ENCODE results near the gene P4HA2.

Gene P4HA2

DNA sequence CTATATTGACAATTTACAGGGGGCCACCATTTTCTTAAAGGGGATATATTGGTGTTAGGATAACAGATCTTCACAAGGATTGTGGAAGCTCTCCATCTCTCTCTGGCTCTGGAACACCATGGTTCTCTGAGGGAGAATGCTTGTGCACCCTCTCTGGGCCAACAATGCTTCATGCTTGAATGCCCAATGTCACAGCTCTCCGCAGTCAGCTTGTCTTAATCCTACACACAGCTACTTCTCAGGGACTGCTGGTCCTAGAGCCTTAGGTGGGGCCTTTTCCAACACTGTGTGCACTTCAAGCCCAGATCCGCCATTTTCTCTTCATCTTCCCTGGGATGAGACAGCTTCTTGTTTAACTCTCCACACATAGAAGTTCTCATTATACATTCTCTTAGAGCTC, 22.9 kb upstream of the P4HA2 start:
- no peak for DNase-seq (ENCODE audit: low read depth)

- no peak for DNase-seq (ENCODE audit: low read depth)
Observed at GRCh38 chr5:132246806-132247205, 19.2 kb upstream of the P4HA2 start.

DNA sequence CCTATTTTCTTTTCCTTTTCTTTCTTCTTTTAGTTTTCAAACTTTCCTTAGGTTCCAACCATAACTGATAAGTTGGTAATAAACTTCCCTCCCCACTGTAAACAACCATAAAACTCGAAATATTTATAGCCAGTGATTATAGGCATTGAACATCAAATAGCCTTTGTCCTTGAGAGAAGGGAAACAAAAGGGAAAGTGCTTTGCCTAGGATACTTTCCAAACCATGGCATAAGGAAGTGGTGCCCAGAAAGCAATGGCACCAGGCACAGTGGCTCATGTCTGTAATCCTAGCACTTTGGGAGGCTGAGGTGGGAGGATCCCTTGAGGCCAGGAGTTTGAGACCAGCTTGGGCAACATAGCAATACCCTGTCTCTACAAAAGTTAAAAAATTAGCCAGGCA, 17.9 kb upstream of the P4HA2 start:
- DNase-seq (ENCODE audit: low read depth) = no peak

DNA sequence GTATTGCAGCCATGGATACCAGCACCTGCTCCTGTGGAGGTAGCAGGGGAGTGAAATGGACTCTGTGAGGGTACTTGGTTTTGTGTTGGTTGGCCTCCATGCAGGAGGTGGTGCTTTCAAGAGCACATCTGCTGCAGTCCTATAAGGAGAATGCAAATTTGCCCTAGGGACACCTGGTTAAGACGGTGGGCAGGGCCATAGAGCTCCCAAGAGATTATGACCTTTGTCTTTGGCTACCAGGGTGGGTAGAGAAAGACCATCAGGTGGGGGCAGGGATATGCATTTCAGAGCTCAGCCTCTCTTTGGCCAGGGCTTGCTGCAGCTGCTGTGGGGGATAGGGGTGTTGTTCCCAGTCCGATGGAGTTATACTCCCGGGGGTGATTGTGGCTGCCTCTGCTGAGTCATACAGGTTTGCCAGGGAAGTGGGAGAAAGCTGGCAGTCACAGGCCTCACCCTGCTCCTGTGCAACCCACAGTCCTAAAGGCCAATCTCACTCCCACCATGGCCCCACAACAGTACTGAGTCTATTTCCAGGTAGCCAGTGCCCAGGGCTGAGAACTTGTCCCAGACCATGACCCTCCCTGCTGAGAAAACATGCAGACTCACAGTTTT, 15.8 kb upstream of the P4HA2 start:
- DNase-seq (ENCODE audit: low read depth) = no peak

DNA sequence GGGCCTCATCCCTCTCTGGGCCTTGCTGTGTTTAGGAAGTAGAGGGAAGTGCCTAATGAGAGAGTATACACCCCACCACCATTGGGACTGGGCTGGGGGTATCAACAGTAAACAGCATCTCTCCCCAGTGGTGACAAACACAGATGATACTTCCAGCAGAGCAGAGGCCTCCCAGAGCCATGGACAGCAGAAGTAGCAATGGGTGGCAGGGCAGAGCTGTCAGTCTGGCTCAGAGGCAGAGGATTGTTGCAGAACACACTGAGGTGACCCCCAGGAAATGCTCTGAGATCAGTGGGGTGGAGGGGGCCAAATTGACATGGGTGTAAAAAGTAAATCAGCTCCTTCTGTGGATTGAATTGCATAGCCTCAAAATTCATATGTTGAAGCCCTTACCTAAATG, 12.1 kb upstream of the P4HA2 start:
- no peak for DNase-seq (ENCODE audit: low read depth)

DNA sequence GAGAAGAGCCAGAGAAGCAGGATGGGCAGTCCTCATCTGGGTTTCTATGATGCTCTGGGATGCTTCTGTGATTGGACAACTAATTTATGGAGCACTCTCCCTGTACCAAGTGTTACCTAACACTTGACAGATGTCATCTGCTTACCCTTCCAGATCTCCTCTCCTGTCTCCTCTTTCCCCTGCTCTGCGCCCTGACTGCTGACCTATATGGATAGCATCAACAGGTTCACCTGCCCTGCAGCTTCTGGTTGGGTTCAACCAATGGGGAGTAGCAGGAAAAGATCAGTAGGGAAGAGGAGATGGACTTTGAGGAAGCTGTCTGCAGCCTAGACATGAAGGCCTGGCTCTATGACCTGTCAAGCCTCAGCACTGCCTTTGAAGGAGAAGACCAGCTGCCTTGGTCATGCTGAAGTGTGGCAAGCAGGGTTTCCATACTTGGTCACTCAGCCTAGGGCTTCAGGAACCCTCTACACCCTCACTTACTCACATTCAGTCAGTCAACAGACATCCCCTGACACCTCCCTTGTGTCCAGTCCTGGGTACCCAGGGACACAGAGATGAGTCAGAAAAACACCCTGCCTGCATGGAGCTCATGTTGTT, 11.3 kb upstream of the P4HA2 start:
- no peak for DNase-seq (ENCODE audit: low read depth)

GRCh38 chr5:132238169-132238744, 10.6 kb upstream of the P4HA2 start:
- no peak for DNase-seq (ENCODE audit: low read depth)

DNA sequence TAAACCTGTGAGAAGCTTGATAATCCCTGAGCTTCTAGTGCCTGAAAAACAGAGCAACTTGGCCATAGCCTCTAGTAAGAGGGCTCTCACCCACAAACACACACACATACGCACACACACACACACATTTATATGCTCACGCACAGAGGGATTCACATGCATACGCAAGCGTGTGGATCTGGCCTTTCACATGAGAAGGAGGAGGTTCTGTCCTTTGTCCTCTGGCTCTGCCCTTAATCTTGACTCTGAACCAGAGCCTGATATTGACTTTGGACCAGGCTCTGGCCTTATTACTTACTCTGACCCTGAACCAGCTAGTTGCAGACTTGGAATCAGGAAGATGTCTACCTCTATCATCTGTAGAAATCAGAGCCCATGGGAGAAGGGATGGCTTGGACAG, 10.0 kb upstream of the P4HA2 start:
- DNase-seq (ENCODE audit: low read depth) = no peak

DNA sequence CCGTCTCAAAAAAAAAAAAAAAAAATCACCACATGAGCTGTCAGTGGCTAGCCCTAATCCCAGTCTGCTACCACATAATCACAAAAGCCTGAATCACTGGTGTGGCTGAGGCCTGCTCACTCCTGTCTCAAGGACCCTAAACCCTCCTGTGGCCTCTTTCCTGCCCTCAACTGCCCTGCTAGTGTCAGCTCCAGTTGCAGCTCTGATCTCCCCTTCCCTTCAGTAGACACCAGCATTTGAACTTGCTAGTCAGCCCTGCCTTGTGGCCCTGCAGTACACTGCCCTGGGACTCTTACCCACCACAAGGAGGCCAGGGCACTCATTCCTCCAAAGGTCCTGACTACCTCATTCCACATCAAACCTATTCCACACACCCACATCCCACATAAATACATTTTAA, 9.5 kb upstream of the P4HA2 start:
- DNase-seq (ENCODE audit: low read depth) = no peak

DNA sequence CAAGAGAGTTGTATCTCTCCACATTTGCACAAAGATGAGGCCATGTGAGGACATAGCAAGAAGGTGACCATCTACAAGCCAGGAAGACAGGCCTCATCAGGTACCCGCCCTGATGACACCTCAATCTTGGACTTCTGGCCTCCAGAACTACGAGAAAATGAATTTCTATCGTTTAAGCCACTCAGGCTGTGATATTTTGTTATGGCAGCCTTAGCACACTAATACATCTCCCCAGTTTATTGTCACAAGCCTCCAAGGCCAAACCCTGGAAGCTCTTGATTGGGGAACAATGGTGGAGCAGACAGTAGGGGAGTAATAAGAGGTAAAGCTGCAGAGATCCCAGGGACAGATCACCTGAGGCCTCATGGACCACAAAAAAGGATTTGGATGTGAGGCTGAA, 7.7 kb upstream of the P4HA2 start:
- DNase-seq (ENCODE audit: low read depth) = no peak

GRCh38 chr5:132234684-132235062, 7.0 kb upstream of the P4HA2 start:
- DNase-seq (ENCODE audit: low read depth) = no peak

DNA sequence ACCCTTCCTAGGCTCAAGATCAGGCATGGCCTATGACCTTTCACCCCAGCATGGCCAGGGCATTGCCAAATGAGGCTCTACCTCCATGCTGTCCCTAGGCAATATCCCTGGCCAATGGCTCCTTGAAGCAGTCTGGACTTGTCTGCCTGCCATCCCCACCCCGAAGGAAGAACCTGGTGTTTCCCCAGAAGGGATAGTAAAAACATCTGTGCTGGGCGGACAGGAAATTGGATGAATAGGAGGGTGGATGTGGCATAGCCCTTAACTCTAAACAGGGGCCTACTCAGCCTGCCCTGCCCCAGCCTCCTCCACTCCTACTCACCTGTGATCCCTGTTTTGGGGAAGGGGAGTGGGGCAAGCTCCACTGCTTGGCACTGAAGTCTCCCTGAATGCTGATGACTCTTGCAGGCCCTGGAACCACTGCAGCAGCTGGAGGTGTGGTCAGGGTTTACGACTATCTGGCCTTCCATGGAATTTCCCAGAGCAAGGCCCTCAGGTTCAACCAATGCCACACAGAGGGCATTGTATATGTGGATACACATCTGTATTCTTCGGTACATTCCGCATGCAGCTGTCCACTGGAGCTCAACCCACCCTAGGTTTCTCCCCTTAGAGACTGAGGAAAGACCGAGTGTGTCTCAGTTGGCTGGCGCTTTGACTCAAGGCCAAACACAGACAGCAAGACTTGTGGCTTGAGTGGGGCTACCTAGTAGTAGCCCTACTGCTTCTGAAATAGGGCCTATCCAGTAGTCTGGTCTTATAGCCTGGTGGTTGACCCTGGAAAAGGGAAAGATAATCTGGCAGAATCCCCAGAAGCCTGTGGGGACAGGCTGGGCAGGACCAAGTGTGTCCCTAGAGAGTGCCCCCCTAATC, 6.4 kb upstream of the P4HA2 start:
- no peak for DNase-seq (ENCODE audit: low read depth)

DNA sequence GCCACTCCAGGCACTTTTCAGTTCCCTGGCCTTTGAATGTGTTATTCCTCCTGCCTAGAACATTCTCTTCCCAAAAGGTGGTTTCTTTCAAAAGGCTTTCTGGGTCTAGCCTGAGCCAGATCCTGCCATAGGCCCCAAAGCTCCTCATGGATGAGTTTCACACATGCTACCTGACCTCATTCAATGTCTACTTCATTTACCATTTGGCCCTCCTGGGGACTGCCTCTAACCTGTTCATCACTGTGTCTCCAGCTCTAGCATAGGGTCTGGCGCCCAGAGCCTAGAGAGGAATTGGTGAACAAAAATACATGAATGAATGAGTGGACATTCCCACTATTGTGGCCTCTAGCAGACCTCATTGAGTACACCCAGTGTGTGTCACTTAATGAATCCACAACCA, 5.4 kb upstream of the P4HA2 start:
- no peak for DNase-seq (ENCODE audit: low read depth)

DNA sequence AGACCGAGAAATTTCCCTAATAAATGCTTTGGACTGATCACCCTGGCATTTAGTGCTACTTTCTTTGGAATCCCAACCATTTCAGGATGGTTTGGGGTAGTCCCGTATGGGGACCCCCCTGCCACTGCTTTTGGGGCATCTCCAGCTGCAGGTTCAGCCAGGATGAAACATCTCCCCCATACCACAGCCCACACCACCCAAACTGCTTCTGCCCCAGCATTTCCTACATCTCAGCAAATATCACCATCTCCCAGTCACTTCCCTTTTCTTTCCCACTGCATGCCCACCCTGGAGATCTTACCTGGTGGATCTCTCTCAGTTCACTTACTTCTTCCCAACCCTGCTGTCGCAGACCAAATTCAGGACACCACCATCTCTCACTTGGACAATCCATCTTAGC, 4.8 kb upstream of the P4HA2 start:
- DNase-seq (ENCODE audit: low read depth) = no peak

- DNase-seq (ENCODE audit: low read depth) = no peak
Observed at GRCh38 chr5:132230871-132231270, 3.2 kb upstream of the P4HA2 start.

GRCh38 chr5:132229236-132229635, 1.6 kb upstream of the P4HA2 start:
- DNase-seq (ENCODE audit: low read depth) = no peak

- no peak for DNase-seq (ENCODE audit: low read depth)
Observed at GRCh38 chr5:132228241-132229035, 785 bp upstream of the P4HA2 start.

- DNase-seq (ENCODE audit: low read depth) = no peak
Observed at GRCh38 chr5:132227235-132227484, 493 bp downstream of the P4HA2 start.

GRCh38 chr5:132226516-132227234, 978 bp downstream of the P4HA2 start:
- no peak for DNase-seq (ENCODE audit: low read depth)

DNA sequence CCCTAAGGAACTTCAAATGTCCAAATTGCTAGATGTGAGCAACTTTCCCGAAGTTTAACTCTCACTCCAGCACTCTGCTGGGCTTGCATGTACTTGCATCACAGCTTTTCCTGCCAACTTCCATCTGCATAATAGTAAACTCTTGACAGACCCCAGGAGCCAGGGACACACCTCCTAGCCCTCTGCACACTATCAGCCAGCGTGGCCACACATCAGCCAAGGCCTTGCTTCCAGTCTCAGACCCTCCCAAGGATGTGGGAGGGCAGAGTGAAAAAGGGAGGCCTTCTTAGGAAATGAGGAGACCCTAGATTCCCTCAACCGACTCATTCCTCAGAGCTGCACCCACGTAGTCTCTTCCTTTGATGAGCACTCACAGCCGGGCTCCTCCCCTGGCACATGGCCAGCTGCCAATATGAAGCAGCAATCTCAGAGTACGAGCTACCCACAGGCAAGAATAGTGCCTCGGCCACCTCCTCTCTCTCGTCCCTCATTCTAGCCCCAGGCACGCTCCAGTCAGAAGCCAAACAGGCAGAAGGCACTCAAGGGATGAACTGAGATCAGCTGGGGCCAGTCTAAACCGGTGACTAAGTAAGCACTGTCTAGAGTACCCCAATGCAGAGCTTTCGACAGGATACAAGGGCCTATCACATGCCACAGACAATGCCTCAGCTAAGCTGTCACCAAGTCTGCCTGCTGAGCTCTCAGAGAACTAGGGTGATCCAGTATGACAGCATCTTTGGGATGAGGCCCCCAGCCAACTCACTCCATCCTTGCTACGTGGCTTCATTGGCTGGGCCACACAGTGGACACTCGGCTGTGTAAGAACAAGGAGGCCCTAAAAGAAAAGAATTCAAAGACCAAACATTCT, 2.3 kb downstream of the P4HA2 start:
- DNase-seq (ENCODE audit: low read depth) = no peak

GRCh38 chr5:132224716-132225115, 2.9 kb downstream of the P4HA2 start:
- DNase-seq (ENCODE audit: low read depth) = no peak
